HL-60 (cell line): ENCODE results near the gene PIGQ.

Experiments
- DNase-seq, 2 experiments: peaks; one replicate each; pipeline ENCODE4 v3.0.0-alpha.2; 2010 to 2020; ENCODE audit warnings: low read depth in 1 of 2, low spot score in 1 of 2
- H3K27ac ChIP-seq: fragments of 250-450 bp; sonication (Bioruptor Pico); replicated peaks from 2 replicates; pipeline ENCODE4 v1.5.1; 2020; ENCODE audit warnings: mild to moderate bottlenecking, moderate library complexity
- H3K27me3 ChIP-seq: fragments of 250-450 bp; sonication (Bioruptor Pico); 2 replicates; pipeline ENCODE4 v1.5.1; 2021; ENCODE audit warnings: mild to moderate bottlenecking, moderate library complexity; ENCODE audit not compliant: insufficient read depth, poor library complexity, severe bottlenecking
- H3K4me3 ChIP-seq: replicated peaks from 2 replicates; pipeline ENCODE4 v1.5.1; 2011; ENCODE audit warnings: mild to moderate bottlenecking, control low read depth, low read length; ENCODE audit not compliant: insufficient read depth
- CTCF ChIP-seq: IDR thresholded peaks from one replicate; pipeline ENCODE4 v1.5.1; 2011; ENCODE audit warnings: low read length, control low read depth, inconsistent platforms; ENCODE audit not compliant: insufficient read depth
- GABPA ChIP-seq: IDR thresholded peaks from 2 replicates; pipeline ENCODE4 v1.6.1; 2012; ENCODE audit warnings: low read depth
- POLR2AphosphoS5 ChIP-seq: IDR thresholded peaks from 2 replicates; pipeline ENCODE4 v1.6.1; 2012; ENCODE audit warnings: low read depth
- SPI1 ChIP-seq: IDR thresholded peaks from 2 replicates; pipeline ENCODE4 v1.6.1; 2012; ENCODE audit warnings: low read depth, mild to moderate bottlenecking, borderline replicate concordance
- TF ChIP-seq, protein P1 (sequence below): IDR thresholded peaks from 2 replicates; pipeline ENCODE4 v1.6.1; 2012; ENCODE audit warnings: low read depth; ENCODE audit not compliant: insufficient replicate concordance

The PIGQ gene

DNA sequence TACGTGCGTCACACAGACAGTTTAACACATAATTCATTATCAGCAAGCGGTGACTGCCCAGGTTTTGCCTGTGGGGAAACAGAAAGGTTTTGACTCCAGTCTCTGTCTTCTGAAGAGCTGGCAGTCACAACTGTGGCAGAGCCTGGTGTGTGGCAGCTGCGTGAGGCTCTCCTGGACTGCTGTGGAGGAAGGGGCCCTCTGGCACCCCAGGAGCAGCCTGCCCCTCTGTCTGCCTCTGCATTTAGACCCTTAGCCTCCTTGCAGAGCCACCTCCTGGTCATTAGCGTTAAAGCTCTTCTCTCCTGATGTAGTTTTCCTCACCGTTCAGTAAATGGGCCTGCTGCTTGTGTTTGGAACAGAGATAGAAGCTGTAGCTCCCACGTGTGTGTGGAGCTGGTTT lies 31.0 kb downstream of the PIGQ start:
- no peak overlapping the region for H3K4me3 ChIP-seq
- peak in 1 of 2 experiments; percentile 39 for DNase-seq
- peak; percentile 14 for TF ChIP-seq CTCF
- TF ChIP-seq, protein P1, sequence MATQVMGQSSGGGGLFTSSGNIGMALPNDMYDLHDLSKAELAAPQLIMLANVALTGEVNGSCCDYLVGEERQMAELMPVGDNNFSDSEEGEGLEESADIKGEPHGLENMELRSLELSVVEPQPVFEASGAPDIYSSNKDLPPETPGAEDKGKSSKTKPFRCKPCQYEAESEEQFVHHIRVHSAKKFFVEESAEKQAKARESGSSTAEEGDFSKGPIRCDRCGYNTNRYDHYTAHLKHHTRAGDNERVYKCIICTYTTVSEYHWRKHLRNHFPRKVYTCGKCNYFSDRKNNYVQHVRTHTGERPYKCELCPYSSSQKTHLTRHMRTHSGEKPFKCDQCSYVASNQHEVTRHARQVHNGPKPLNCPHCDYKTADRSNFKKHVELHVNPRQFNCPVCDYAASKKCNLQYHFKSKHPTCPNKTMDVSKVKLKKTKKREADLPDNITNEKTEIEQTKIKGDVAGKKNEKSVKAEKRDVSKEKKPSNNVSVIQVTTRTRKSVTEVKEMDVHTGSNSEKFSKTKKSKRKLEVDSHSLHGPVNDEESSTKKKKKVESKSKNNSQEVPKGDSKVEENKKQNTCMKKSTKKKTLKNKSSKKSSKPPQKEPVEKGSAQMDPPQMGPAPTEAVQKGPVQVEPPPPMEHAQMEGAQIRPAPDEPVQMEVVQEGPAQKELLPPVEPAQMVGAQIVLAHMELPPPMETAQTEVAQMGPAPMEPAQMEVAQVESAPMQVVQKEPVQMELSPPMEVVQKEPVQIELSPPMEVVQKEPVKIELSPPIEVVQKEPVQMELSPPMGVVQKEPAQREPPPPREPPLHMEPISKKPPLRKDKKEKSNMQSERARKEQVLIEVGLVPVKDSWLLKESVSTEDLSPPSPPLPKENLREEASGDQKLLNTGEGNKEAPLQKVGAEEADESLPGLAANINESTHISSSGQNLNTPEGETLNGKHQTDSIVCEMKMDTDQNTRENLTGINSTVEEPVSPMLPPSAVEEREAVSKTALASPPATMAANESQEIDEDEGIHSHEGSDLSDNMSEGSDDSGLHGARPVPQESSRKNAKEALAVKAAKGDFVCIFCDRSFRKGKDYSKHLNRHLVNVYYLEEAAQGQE, result no peak
- H3K27ac ChIP-seq, result no peak overlapping the region
- H3K27me3 ChIP-seq, result no peaks in the 10 kb centered on the region

GRCh38 chr16:603933-604332 lies 34.2 kb downstream of the PIGQ start:
- Histone ChIP-seq H3K4me3 (no peak overlapping the region), H3K27ac (no peak overlapping the region), H3K27me3 (no peaks in the 10 kb centered on the region)
- TF ChIP-seq POLR2AphosphoS5 (no peak), CTCF (no peak), GABPA (no peak), SPI1 (no peak)
- TF ChIP-seq, protein P1, result no peak
- DNase-seq, result no peak

DNA sequence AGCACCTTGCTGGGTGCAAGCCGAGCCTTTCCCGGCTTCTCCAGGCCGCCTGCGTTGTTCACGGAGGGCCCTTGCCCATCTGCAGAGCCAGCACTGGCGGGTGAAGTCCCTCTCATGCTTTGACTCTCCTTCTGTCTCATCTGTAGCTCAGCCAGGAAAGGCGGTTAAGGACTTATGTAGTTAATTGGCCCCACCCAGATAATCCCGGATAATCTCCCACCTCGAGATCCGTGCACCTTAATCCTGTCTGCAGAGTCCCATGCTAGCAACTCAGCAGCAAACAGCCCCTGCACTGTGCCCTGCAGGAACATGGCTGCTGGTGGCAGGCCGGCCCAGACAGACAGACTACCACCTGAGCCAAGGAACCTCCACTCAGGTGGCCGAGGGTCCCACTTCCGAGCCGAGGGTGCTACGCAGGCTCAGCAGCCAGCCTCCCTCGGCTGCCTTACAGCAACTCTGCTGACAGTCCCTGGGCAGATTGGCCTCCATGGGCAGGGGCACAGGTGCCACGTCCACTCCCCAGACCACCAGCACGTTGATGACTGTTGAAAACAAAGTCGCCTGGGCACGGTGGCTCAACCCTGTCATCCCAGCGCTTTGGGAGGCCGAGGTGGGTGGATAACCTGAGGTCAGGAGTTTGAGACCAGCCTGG lies 37.0 kb downstream of the PIGQ start:
- TF ChIP-seq SPI1 (no peak), POLR2AphosphoS5 (no peak), CTCF (no peak), GABPA (no peak)
- TF ChIP-seq, protein P1, result no peak
- DNase-seq, result no peak
- no peak overlapping the region for H3K27ac ChIP-seq
- H3K27me3 ChIP-seq, result no peaks in the 10 kb centered on the region
- no peak overlapping the region for H3K4me3 ChIP-seq
